Nephron progenitor cell (in vitro differentiated cells): ENCODE results near the gene UBE2O.

Experiments
- DNase-seq: peaks from one replicate; pipeline ENCODE4 v3.0.0; 2021
- H3K27ac Mint-ChIP-seq: 2 replicates; pipeline ENCODE4 v1.8.0; 2021; ENCODE audit warnings: mild to moderate bottlenecking, moderate library complexity, mixed read lengths
- H3K27me3 Mint-ChIP-seq: 2 replicates; pipeline ENCODE4 v1.8.0; 2021; ENCODE audit warnings: mild to moderate bottlenecking, low read depth, mixed read lengths; ENCODE audit not compliant: poor library complexity
- H3K36me3 Mint-ChIP-seq: 2 replicates; pipeline ENCODE4 v1.8.0; 2021; ENCODE audit warnings: low read depth, mixed read lengths
- H3K4me1 Mint-ChIP-seq: 2 replicates; pipeline ENCODE4 v1.8.0; 2021; ENCODE audit warnings: mixed read lengths
- H3K4me3 Mint-ChIP-seq: 2 replicates; pipeline ENCODE4 v1.8.0; 2021; ENCODE audit warnings: mild to moderate bottlenecking, moderate library complexity, mixed read lengths
- H3K9me3 Mint-ChIP-seq: 2 replicates; pipeline ENCODE4 v1.8.0; 2021; ENCODE audit warnings: mild to moderate bottlenecking, moderate library complexity, mixed read lengths
- CTCF ChIP-seq: fragments of 200-600 bp; sonication (generic); IDR thresholded peaks from 2 replicates; pipeline ENCODE4 v1.5.0; 2021; ENCODE audit warnings: antibody characterized with exemption

Gene UBE2O

GRCh38 chr17:76442341-76443338 lies 10.3 kb downstream of the UBE2O start:
- Mint-ChIP-seq H3K27ac (no peak overlapping the region), H3K4me3 (no peak overlapping the region), H3K27me3 (peaks cover 5% of the 10 kb centered on the region), H3K9me3 (no peaks in the 10 kb centered on the region), H3K4me1 (peaks cover 81% of the 10 kb centered on the region), H3K36me3 (peaks cover 18% of the 10 kb centered on the region)
- TF ChIP-seq CTCF: no peak
- DNase-seq: no peak

- Mint-ChIP-seq H3K4me3 (no peak overlapping the region), H3K4me1 (peaks cover 74% of the 10 kb centered on the region), H3K27ac (no peak overlapping the region), H3K9me3 (no peaks in the 10 kb centered on the region), H3K27me3 (peaks cover 5% of the 10 kb centered on the region), H3K36me3 (peaks cover 18% of the 10 kb centered on the region)
- no peak for DNase-seq
- no peak for TF ChIP-seq CTCF
Measured at GRCh38 chr17:76441686-76442340, 11.1 kb downstream of the UBE2O start.

GRCh38 chr17:76440751-76441362 lies 12.1 kb downstream of the UBE2O start:
- H3K36me3 Mint-ChIP-seq: peaks cover 23% of the 10 kb centered on the region
- no peak for DNase-seq
- H3K27me3 Mint-ChIP-seq: peaks cover 5% of the 10 kb centered on the region
- H3K9me3 Mint-ChIP-seq: no peaks in the 10 kb centered on the region
- TF ChIP-seq CTCF: no peak
- no peak overlapping the region for H3K27ac Mint-ChIP-seq
- H3K4me1 Mint-ChIP-seq: peaks cover 69% of the 10 kb centered on the region
- no peak overlapping the region for H3K4me3 Mint-ChIP-seq

- Mint-ChIP-seq H3K4me1 (peaks cover 56% of the 10 kb centered on the region), H3K4me3 (no peak overlapping the region), H3K36me3 (peaks cover 34% of the 10 kb centered on the region), H3K27ac (peak overlapping the region; percentile 3), H3K27me3 (peaks cover 5% of the 10 kb centered on the region), H3K9me3 (no peaks in the 10 kb centered on the region)
- DNase-seq: no peak
- TF ChIP-seq CTCF: no peak
Measured at GRCh38 chr17:76439314-76439928, 13.5 kb downstream of the UBE2O start.

GRCh38 chr17:76438906-76439305 lies 14.0 kb downstream of the UBE2O start:
- H3K27ac Mint-ChIP-seq: no peak overlapping the region
- DNase-seq: no peak
- H3K4me1 Mint-ChIP-seq: peaks cover 61% of the 10 kb centered on the region
- peaks cover 5% of the 10 kb centered on the region for H3K27me3 Mint-ChIP-seq
- no peaks in the 10 kb centered on the region for H3K9me3 Mint-ChIP-seq
- no peak for TF ChIP-seq CTCF
- H3K4me3 Mint-ChIP-seq: no peak overlapping the region
- H3K36me3 Mint-ChIP-seq: peaks cover 39% of the 10 kb centered on the region
